Left ventricle myocardium superior (tissue), 1 donor: ENCODE data around the gene BCL7A. TPM values are rescaled to one million over a fixed set of nuclear protein-coding genes. Genes with fewer than 3 reads are reported as not detected.
A peak's percentile ranks its signal among the peaks of the same experiment; 100 is the strongest.
"Not testable (repeated sequence)": the region's sequence is repeated elsewhere in the genome, so short reads cannot be mapped to it uniquely, and the experiment has no call there.

Experiments
- ATAC-seq: fragments of 200-7000 bp; cut with Tn5 transposase; one replicate; pipeline ENCODE4 v1.9.1; 2020; ENCODE audit warnings: mild to moderate bottlenecking, moderate library complexity
- DNase-seq: peaks from one replicate; pipeline ENCODE4 v3.0.0-alpha.2; 2020
- intact Hi-C: fragments of 100-400 bp; cut with micrococcal nuclease; formaldehyde crosslinking; loops from one replicate; pipeline ENCODE4 v1.11.0; 2022
- total RNA-seq: library from RNA; stranded (reverse); fragmentation: NEBNext Ultra II Directional; extraction: Animal tissue kit (Norgen Biotek cat#: 25700); gene quantifications from one replicate; pipeline ENCODE4 v1.2.1, GENCODE V29; 2021
- donor health status: DM: no; HTN: yes; CAD: no; lungs with severe emphysema.

The BCL7A gene
- total RNA-seq, 1 donor from 2014 or later = 17.5 TPM

GRCh38 chr12:122043476-122043875 lies 21.8 kb downstream of the BCL7A start:
- intact Hi-C loops = no loop called here
- ATAC-seq = no peak
- no peak for DNase-seq

- DNase-seq (no peak), ATAC-seq (no peak)
- intact Hi-C loops = no loop called here
Measured at GRCh38 chr12:122045262-122045661, 23.6 kb downstream of the BCL7A start.

- intact Hi-C loops = no loop called here
- DNase-seq = no peak
- ATAC-seq = no peak
Measured at GRCh38 chr12:122046145-122046544, 24.5 kb downstream of the BCL7A start.

- DNase-seq (no peak), ATAC-seq (no peak)
- intact Hi-C loops = no loop called here
Measured at GRCh38 chr12:122048151-122048550, 26.5 kb downstream of the BCL7A start.

GRCh38 chr12:122049827-122050226 lies 28.1 kb downstream of the BCL7A start:
- ATAC-seq = no peak
- intact Hi-C loops = loop anchor here (5.0 kb wide), 1 partner anchor 72 kb away; no protein-coding TSS in a partner anchor

GRCh38 chr12:122050706-122051105 lies 29.0 kb downstream of the BCL7A start:
- intact Hi-C loops = loop anchor here (5.0 kb wide), 1 partner anchor 72 kb away; no protein-coding TSS in a partner anchor
- DNase-seq (no peak), ATAC-seq (no peak)

More at GRCh38 chr12:122049827-122050226, 28.1 kb downstream of the BCL7A start:
- no peak for DNase-seq

GRCh38 chr12:122051231-122051876 lies 29.7 kb downstream of the BCL7A start:
- ATAC-seq (peak; percentile 85), DNase-seq (peak; percentile 67)
- intact Hi-C loops = loop anchor here (5.0 kb wide), 1 partner anchor 71 kb away; no protein-coding TSS in a partner anchor

- intact Hi-C loops = loop anchor here (5.0 kb wide), 1 partner anchor 70 kb away; no protein-coding TSS in a partner anchor
- ATAC-seq = no peak
Measured at GRCh38 chr12:122052285-122052684, 30.6 kb downstream of the BCL7A start.

GRCh38 chr12:122054842-122055520 lies 33.3 kb downstream of the BCL7A start:
- DNase-seq (no peak), ATAC-seq (no peak)
- intact Hi-C loops = loop anchor here (5.0 kb wide), 1 partner anchor 67 kb away; no protein-coding TSS in a partner anchor

More at GRCh38 chr12:122052285-122052684, 30.6 kb downstream of the BCL7A start:
- no peak for DNase-seq

GRCh38 chr12:122056406-122056805 lies 34.7 kb downstream of the BCL7A start:
- ATAC-seq, intact Hi-C loops, DNase-seq: not testable (repeated sequence)

GRCh38 chr12:122057007-122057735 lies 35.5 kb downstream of the BCL7A start:
- ATAC-seq (no peak), DNase-seq (no peak)
- intact Hi-C loops = no loop called here

GRCh38 chr12:122057769-122058168 lies 36.1 kb downstream of the BCL7A start:
- DNase-seq (no peak), ATAC-seq (no peak)
- intact Hi-C loops = no loop called here

- no peak for ATAC-seq
- intact Hi-C loops = no loop called here
- DNase-seq = no peak
Measured at GRCh38 chr12:122058549-122059149, 37.0 kb downstream of the BCL7A start.

- DNase-seq (no peak), ATAC-seq (no peak)
- intact Hi-C loops = no loop called here
Measured at GRCh38 chr12:122059203-122059960, 37.7 kb downstream of the BCL7A start.

GRCh38 chr12:122060081-122060501 lies 38.4 kb downstream of the BCL7A start:
- DNase-seq (peak; percentile 58), ATAC-seq (no peak)
- intact Hi-C loops = no loop called here

GRCh38 chr12:122061253-122061652 lies 39.6 kb downstream of the BCL7A start:
- intact Hi-C loops = no loop called here
- ATAC-seq (no peak), DNase-seq (no peak)

GRCh38 chr12:122062832-122063693 lies 41.4 kb downstream of the BCL7A start:
- ATAC-seq (peak; percentile 73), DNase-seq (peak; percentile 65)
- intact Hi-C loops = no loop called here

- ATAC-seq (no peak), DNase-seq (no peak)
- intact Hi-C loops = no loop called here
Measured at GRCh38 chr12:122063694-122064024, 42.0 kb downstream of the BCL7A start.
